Measurements from ENCODE around the gene PTGDS. TPM values are rescaled to one million over a fixed set of nuclear protein-coding genes. Genes with fewer than 3 reads are reported as not detected.
A peak's percentile ranks its signal among the peaks of the same experiment; 100 is the strongest.

Gene PTGDS
- total and polyA plus RNA-seq, 9 of the 15 experiments (the other 6 are each of a cell fraction or from before 2014, with no cell fraction given), result 0.46 to 7.1 (median 2.0) TPM

DNA sequence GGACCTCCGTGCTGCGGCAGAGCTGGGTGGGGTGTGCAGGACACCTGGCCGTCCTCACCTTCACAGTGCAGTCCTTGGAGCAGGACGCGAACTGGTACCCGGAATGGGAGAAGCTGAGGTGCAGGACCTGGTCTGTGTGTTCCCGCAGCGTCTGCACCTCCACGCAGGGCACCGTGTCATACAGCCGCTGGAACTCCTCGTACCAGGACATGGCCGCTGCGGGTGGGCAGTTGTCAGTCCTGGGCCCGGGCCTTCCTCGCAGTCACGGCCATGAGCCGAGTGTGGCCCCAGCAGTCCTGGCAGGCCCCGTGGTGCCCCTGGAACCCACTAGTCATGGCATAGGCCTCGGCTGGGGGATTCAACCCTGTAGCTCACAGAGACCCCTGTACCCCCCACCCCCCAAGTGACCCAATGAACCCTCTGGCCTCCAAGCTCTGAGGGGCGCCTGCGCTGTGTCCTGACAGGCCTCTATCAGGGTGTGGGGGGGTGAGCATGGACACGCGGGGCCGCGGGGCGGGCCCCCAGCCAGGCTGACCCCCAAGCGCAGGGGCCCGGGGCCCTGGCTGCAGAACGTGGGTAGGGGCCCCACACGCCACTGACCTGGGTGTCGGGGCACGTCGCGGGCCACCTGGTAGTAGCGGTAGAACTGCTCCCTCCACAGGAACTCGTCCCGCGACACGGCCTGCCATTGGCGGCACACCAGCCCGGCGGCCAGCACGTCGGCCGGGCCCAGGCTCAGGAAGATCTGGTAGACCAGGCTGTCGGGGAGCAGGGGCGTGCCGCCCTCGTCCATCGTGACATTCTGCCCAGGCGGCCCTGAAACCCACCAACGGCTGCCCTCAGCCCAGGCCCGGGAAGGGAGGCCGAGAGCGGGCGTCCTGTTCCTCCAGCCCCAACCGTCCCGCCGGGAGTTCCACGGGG lies 33.8 kb upstream of the PTGDS start (continued):
- TF ChIP-seq, protein P1, sequence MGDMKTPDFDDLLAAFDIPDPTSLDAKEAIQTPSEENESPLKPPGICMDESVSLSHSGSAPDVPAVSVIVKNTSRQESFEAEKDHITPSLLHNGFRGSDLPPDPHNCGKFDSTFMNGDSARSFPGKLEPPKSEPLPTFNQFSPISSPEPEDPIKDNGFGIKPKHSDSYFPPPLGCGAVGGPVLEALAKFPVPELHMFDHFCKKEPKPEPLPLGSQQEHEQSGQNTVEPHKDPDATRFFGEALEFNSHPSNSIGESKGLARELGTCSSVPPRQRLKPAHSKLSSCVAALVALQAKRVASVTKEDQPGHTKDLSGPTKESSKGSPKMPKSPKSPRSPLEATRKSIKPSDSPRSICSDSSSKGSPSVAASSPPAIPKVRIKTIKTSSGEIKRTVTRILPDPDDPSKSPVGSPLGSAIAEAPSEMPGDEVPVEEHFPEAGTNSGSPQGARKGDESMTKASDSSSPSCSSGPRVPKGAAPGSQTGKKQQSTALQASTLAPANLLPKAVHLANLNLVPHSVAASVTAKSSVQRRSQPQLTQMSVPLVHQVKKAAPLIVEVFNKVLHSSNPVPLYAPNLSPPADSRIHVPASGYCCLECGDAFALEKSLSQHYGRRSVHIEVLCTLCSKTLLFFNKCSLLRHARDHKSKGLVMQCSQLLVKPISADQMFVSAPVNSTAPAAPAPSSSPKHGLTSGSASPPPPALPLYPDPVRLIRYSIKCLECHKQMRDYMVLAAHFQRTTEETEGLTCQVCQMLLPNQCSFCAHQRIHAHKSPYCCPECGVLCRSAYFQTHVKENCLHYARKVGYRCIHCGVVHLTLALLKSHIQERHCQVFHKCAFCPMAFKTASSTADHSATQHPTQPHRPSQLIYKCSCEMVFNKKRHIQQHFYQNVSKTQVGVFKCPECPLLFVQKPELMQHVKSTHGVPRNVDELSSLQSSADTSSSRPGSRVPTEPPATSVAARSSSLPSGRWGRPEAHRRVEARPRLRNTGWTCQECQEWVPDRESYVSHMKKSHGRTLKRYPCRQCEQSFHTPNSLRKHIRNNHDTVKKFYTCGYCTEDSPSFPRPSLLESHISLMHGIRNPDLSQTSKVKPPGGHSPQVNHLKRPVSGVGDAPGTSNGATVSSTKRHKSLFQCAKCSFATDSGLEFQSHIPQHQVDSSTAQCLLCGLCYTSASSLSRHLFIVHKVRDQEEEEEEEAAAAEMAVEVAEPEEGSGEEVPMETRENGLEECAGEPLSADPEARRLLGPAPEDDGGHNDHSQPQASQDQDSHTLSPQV (IDR thresholded peaks at IDR 0.05), result no peak
- no peak for TF ChIP-seq JUND (IDR thresholded peaks at IDR 0.05; ENCODE audit: borderline replicate concordance, low read depth, low read length)
- no peak for TF ChIP-seq JUND (tag; IDR thresholded peaks at IDR 0.05; ENCODE audit: borderline replicate concordance, low read depth, low read length)
- no peak for TF ChIP-seq CHD2 (IDR thresholded peaks at IDR 0.05; ENCODE audit: low read depth, low read length)
- no peak for TF ChIP-seq ZNF79 (CRISPR knock-in tag; IDR thresholded peaks at IDR 0.05; ENCODE audit: low read depth)
- peak in 1 of 2 experiments; percentile 36; a peak in 2 of 4 replicates for TF ChIP-seq SIN3A (IDR thresholded peaks at IDR 0.05; ENCODE audit: borderline replicate concordance in 2 of 2, control insufficient read depth in 1 of 2, low read depth in 2 of 2, low read length in 2 of 2)
- TF ChIP-seq TOE1 (IDR thresholded peaks at IDR 0.05; ENCODE audit: borderline replicate concordance), result 0 out of 2 replicates have a peak, but pooled peaks have one; percentile 32
- TF ChIP-seq TOE1 (CRISPR knock-in tag; IDR thresholded peaks at IDR 0.05; ENCODE audit: borderline replicate concordance, low read depth), result no peak
